ENCODE results near the gene PRKRIP1.
"Not testable (repeated sequence)": the region's sequence is repeated elsewhere in the genome, so short reads cannot be mapped to it uniquely, and the experiment has no call there.

PRKRIP1 gene, protein sequence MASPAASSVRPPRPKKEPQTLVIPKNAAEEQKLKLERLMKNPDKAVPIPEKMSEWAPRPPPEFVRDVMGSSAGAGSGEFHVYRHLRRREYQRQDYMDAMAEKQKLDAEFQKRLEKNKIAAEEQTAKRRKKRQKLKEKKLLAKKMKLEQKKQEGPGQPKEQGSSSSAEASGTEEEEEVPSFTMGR

DNA sequence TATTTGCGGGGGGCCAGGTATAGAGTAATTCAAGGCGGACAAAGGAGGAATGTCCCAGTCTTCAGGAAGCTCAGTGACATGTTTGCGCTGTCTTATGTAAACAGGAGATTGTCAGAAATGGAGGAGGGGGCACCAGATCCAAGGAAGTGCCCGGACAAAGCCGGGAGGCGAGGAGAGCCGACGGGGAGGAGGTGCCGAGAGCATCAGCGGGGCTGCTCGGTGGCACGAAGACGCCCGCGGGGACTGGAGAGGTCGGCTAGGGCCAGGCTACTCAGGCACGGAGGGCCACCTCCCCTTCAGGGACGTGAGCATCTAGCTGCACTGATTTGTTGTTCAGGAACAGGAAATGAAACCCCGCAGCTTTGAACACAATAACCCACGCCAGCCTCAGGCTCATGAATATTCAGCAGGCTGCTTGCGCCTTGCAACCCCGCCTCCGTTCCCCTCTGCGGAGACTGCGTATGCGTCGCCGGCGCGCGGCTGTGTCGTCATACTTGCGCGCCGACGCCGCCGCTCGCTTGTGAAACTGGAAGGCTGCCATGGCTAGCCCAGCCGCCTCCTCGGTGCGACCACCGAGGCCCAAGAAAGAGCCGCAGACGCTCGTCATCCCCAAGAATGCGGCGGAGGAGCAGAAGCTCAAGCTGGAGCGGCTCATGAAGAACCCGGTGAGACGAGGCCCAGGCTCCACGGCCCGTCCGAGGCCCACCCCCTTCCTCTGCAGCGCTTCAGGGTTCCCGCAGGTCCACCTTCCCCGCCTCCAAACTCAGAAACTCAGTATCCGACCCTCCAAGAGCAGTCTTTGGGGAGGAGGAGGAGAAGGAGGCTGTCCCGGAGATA, at the start of gene PRKRIP1:
Gene PRKRIP1, plus strand, starts transcription at position 491 of the 837 bp plus-strand sequence. Its CDS starts 49 bp downstream, at position 540.
- DNase-seq: peak; percentile 94

DNA sequence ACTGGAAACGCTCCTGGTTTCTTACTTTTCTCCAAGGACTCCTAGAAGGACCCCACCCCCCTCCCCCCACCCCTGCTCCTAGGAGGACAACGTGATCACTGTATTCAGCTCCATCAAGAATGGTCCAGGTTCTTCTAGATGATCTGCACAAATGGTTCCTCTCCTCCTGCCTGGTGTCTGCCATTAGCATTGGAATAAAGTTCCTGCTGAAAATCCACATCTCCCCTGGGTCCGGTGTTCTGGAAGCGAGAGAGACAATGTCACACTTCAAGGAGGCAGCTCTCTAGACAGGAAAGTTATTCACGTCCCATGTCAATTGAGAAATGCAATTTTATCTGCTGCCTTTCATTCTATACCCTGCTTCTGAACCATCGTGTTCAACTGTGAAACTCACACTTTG, 49.2 kb upstream of the PRKRIP1 start:
- not testable (repeated sequence) for DNase-seq

DNA sequence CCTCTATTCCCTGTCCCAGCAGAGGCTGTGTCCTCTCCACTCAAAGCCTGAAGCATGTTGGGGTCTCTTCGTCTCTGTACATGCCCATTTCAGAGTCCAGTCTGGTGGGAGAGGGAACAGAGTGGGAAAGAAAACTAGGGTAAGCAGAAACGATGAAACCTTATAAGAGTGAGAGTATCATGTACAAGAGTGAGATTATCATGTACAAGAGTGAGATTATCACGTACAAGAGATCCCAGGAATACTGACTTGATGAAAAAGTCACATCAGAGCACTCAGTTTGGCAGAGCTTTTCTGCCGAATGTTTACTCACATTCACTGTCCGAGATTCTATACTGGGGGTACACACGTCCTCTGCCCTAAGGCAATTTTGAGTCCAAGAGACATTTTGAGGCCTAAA, 39.8 kb upstream of the PRKRIP1 start, which contains the start of gene SPDYE6:
Gene SPDYE6, minus strand, starts transcription at position 101 of the 400 bp plus-strand sequence. CDS start 421 bp downstream, outside the sequence.
- not testable (repeated sequence) for DNase-seq

DNA sequence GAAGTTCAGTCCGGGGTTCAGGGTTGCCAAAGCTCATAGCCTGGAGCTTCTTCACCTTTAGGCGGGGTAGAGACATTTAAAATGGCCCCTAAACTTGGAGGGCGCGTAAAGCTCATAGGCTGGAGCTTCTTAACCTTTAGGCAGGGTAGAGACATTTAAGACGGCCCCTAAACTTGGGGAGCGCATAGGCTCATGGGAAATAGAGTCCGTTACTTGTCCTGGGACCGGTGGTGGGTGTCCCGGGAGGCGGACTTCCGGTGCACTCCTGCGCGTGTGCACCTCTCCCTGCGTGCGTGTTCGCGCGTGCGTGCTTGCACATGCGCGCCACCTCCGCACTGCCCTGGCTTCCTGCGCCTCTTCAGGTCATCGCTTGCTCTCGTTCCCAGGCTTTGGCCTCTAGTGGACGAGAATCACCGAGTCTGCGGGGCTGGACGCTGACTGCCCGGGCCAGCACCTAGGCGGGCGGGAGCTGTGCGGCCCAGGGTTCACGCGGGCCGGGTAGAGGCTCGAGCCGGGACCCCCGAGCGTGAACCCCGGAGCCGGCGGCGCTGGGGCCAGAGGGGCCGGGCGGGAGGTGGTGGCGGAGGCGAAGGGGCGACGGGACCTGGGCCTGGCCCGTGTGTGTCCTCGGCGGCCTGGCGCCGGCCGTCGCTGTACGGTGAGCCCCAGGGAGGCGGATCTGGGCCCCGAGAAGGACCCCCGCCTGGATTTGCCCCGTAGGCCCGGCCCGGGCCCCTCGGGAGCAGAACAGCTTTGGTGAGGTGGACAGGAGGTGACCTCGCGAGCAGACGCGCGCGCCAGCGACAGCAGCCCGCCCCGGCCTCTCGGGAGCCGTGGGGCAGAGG, 32.4 kb upstream of the PRKRIP1 start:
- peak; percentile 98 for DNase-seq

DNA sequence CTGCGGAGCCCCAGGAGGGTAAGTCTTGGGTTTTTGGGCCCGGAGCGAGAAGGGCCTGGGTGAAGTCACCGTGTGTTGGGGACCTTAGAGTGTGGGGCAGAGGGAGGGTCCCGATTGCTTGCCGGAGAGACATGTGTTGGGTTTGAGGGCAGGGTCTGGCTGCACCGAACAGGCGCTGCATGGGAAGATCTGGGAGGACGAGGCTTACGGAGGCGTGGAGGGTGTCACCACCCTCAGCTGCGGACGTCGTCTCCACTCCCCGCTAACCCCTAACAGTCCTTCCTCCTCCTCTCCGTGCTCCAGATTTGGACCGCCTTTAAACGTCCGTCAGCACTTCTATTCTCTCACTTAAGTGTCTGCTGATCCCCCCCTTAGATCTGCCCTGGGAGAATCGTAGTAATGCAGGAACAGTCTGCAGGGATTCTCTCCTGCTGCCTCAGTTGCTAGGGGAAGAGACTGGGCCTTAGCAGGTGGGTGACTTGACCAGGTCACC, 31.7 kb upstream of the PRKRIP1 start:
- DNase-seq: peak; percentile 63

DNA sequence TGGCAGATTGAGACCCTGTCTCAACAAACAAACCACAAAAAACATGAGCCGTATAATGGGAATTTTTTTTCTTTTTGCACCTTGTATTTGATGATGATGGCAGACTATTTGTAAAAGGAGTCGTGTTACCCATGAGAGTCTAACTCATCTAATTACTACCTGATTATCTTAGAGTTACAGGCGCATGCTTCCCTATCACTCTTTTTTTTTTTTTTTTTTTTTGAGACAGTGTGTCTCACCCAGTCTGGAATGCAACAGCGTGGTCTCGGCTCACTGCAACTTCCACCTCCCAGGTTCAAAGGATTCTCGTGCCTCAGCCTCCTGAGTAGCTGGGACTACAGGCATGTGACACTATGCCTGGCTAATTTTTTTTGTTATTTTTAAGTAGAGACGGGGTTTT, 30.8 kb upstream of the PRKRIP1 start:
- not testable (repeated sequence) for DNase-seq

DNA sequence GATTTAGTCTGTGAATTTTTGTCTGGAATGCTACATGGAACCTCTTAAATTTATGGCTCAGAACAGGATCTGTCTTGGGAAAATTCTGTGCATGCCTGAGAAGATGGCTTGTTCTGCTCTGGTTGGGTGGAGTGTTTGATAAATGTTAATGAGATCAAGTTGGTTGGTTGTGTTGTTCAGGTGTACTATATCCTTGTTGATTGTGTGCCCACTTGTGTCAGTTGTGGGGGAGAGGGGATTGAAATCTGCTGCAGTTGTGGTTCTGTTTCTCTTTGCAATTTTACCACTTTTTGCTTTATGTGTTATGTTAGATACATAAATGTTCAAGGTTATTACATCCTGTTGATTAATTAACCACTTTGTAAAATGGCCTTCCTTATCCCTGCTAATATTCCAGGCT, 26.1 kb upstream of the PRKRIP1 start:
- DNase-seq: not testable (repeated sequence)

DNA sequence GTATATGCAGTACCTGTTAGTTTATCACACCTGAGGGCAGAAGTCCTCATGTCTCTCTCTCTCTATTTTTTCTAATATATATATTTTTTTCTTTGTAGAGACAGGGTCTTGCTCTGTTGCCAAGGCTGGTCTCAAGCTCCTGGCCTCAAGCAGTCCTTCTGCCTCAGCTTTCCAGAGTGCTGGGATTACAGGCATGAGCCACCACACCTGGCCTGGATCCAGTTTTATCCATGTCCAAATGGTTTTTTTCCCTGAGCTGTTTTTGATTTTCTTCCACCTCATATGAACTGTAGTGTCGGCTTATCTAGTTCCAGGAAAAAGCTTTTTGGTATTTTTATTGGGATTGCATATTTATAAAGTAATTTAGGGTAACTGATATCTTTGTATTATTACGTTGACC, 23.4 kb upstream of the PRKRIP1 start:
- DNase-seq: not testable (repeated sequence)

DNA sequence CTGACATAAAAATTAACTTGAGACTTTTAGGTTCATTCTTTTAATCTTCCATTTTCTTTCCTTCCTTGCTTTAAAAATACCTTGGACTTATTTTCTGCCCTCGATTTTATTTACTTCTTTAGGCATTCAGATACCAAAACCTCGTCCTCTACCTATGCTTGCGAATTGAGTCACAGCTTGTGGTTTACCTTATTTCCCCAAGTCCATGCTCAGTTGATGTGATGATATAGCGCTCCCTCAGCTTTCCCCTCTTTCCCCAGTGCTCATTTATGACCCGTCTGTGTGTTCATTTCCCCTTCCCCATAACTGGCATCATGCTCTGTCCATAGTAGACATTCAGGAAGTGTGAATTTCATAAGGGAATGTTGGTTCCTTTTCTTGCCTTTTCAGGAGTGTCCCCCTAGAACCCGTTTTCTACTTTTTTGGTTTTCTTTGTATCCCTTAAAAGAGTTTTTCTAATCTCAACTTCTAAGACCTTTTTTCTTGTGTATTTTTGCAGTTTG, 19.1 kb upstream of the PRKRIP1 start:
- no peak for DNase-seq

DNA sequence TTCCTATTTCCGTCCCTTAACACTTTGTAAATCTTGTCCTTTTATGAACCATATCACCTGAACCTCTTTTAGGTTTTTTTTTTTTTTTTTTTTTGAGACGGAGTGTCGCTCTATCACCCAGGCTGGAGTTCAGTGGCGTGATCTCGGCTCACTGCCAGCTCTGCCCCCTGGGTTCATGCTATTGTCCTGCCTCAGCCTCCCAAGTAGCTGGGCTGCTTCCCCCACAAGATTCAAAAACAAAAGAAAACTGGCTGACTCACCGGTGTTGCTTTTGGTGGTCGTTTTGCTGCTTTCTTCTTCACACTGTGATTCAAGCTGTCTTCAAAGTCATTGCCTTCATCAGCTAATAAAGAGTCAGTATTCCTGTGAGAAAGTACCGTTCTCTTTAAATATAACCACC, 15.3 kb upstream of the PRKRIP1 start:
- DNase-seq: not testable (repeated sequence)

DNA sequence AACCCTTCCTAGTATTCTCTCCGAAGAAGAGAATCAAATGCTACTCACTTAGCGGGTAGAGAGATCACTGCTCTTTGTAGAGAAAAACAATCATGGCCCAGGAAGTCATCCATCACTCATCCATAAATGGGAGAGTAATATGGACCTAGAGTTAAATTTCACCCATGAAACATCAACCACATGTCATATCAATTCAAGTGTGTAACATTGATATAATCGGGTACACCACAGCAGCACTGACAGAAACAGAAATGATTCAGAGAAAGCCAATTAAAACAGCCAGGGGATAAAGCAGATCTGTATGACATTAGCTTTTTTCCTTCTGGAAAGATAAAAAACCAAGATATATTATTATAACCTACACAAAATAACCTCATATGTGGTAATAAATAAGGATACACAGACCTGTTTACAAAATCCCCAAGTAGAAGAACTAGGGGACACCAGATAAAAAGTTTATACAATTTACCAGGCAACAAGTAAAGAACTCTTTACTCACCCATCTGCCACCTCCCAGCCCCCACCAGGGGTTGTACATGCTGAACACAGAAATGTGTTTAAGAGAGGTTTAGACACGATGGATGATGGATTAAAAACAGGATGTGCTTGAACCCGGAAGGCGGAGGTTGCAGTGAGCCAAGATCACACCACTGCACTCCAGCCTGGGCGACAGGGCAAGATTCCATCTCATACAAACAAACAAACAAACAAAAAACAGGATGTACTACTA, 14.3 kb upstream of the PRKRIP1 start:
- not testable (repeated sequence) for DNase-seq

DNA sequence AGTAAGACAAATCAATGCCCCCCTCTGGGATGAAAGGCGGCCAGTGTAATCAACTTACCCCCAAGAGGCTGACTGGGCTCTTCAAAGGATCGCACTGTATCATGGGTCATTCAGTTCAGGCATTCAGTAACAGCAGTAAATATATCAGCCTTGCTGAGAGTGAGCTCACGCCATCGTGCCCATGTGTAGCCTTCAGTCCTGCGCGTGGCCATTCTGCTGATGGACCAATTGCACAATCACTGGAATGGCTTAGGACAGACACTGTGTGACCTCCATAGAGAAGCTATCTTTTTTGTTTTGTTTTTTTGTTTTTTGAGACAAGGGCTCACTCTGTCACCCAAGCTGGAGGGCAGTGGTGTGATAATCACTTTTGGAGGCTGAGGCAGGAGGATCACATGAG, 9.1 kb upstream of the PRKRIP1 start:
- no peak for DNase-seq

DNA sequence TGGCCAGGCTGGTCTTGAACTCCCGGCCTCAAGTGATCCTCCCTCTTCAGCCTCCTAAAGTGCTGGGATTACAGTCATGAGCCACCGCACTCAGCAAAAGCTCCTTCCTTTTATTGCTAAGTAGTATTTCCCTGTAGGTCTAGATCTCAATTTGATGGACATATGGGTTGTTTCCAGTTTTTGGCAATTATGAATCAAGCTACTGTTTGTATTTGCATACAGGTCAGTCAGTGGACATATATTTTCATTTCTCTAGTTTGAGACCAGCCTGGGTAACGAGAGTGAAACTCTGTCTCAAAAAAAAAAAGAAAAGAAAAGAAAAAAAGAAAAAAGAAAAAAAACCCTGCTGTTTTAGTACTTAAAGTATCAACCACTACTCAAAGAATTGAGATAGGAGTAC, 6.4 kb upstream of the PRKRIP1 start:
- DNase-seq: no peak

DNA sequence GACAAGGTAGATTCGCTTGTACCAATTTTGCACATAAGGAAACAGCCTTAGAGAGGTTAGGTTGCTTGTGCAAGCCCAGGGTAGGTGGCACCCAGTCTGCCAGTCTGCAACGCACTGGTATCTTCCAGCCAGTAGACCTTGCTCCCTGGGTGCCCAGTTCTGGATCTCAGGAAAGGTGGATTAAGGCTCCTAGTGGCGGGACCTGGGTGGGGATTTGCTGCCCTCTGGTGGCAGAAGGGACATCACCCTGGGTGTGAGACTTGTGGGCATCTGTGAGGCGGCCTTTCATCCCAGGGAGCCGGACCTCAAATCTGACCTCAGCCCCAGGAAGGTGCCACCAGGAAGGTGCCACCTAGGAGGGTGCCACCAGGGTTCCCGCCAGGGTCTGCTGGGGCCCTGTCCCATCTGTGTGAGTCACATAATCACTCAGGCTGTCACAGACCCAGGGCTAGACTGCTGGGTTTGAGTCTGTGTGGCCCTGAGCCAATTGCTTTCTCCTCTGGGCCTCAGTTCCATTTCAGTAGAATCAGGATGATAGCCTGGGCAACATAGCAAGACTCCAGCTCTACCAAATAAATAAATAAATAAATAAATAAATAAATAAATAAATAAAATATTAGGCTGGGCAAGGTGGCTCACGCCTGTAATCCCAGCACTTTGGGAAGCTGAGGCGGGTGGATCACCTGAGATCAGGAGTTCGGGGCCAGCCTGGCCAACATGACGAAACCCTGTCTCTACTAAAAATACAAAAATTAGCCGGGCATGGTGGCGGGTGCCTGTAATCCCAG, 5.3 kb upstream of the PRKRIP1 start:
- DNase-seq: peak; percentile 89

DNA sequence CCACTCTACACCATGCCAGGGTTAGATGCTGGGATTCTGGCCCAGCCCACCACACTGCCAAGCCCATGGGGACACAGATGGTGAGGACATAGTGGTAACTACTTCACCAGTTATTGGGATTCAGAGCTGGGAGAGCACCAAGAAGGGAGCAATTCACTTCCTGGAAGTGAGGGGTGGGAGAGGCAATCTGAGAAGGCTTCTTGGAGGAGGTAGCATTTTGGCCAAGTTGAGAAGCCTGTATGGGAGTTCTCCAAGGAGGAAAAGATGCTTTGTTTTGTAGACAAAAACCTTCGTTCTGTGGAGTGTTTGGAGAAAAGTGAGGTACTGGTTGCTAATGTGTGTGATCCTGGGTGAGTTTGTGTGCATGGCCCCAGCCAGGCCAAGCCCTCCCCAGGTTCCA, 3.8 kb upstream of the PRKRIP1 start:
- DNase-seq: no peak

DNA sequence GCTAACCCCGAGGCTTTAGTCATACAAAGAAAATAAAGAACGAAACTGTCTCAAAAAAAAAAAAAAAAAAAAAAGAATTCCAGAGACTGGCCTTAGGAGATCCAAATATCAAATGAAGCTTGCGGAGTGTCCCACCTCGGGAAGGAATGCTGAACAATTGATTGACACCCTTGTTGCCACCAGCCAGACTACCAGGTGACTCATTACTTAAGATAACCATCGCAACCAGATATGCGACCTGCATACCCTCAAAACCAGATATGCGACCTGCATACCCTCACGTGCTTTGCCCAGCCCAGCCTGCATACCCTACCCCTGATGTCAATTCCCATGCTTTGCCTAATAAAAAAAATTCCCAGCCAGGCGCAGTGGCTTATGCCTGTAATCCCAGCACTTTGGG, 2.7 kb upstream of the PRKRIP1 start:
- no peak for DNase-seq

DNA sequence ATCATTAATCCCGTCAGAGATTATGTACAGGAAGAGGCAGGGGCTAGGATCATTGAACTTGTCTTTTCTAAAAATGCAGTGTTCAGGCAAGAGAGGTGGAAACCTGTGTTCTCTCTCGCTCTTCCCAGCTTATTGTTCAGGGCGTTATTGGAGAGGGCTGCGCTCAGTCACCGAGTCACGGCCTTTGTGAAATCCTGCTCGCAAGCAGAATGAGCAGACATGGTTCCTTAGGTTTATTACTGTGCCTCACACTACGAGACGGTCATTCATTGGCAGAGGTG, 631 bp upstream of the PRKRIP1 start:
- DNase-seq: no peak

DNA sequence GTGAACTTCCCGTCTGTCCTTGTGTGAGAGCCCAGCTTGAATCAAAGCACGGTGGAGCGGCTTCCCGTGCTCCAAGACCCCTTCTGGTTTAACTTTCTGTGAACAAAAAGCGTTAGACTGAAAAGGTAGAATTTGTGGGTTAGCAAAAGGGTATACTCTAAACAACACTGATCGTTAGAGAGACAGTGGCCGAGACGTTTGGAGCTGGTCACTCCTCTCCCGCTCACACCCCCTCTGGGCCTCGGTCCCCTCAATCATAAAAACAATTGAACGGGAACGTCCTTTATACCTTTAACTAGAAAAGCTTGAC, 502 bp downstream of the PRKRIP1 start:
- no peak for DNase-seq

DNA sequence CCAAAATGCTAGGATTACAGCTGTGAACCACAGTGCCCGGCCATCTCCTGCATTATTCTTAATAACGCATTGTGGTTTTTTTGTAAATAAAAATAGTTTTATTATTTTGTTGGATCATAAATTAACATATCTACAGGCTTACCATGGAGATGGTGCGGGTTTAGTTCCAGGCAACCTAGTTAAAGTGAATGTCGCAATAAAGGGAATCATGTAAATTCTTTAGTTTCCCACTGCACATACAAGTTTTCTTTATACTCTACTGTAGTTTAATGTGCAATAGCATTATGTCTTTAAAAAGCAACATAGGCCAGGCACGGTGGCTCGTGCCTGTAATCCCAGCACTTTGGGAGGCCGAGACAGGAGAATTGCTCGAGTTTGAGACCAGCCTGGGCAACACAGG, 2.4 kb downstream of the PRKRIP1 start:
- no peak for DNase-seq

DNA sequence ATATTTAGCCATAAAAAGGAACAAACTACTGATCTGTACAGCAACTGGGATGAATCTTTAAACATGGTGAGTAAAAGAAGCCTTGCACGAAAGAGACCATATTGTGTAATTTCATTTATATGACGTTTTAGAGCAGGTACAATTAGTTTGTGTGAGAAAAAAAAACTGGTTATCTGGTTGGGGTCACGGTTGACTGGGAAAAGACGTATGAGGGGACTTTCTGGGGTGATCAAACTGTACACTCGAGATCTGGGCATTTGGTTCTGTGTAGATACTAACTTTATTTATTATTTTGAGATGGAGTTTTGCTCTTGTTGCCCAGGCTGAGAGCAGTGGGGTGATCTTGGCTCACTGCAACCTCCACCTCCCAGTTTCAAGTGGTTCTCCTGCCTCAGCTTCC, 4.2 kb downstream of the PRKRIP1 start:
- DNase-seq: no peak

DNA sequence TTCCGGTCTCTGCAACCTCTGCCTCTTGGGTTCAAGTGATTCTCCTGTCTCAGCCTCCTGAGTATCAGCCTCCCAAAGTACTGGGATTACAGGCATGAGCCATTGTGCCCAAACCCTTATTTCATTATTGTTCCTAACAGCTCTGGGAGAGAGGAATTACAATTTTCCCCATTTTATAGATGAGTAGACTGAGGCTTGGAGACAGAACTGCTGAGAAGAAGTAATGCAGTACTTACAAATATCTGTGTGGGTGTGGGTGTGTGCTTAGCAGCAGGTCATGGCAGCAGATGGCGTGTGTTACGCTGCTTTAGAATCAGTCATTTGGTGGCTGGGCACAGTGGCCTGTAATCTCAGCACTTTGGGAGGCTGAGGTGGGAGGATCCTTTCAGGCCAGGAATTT, 7.4 kb downstream of the PRKRIP1 start:
- no peak for DNase-seq

Measured in activated effector memory CD4-positive, alpha-beta T cell treated with anti-CD3 and anti-CD28 coated beads, Interleukin-2, amount 50 U/mL, for 16 hours (primary cell).